K562 (cell line): ENCODE results near the gene ATF6B. TPM values are rescaled to one million over a fixed set of nuclear protein-coding genes. Genes with fewer than 3 reads are reported as not detected.

Experiments
- EGR1 ChIP-seq: fragments of 450-650 bp; conservative IDR thresholded peaks from 2 replicates; pipeline ENCODE4 v1.6.1; 2017; ENCODE audit warnings: mild to moderate bottlenecking
- IFI16 ChIP-seq: fragments of 250-450 bp; sonication (Bioruptor Pico); IDR thresholded peaks from 2 replicates; pipeline ENCODE4 v2.1.2; 2022; ENCODE audit warnings: mild to moderate bottlenecking, inconsistent platforms
- NFYB ChIP-seq: IDR thresholded peaks from 2 replicates; pipeline ENCODE4 v1.6.1; 2011; ENCODE audit warnings: mild to moderate bottlenecking, moderate library complexity; ENCODE audit not compliant: insufficient read length; ENCODE audit errors: extremely low read depth
- PBX2 ChIP-seq, 2 experiments: IDR thresholded peaks in 1 of 2; conservative IDR thresholded peaks in 1 of 2; 2 replicates each; pipeline ENCODE4 v1.6.1; 2016; ENCODE audit warnings: low read depth in 2 of 2, mild to moderate bottlenecking in 1 of 2, missing compliant biosample characterization in 1 of 2, missing genetic modification characterization in 1 of 2, moderate library complexity in 1 of 2
- PCBP2 ChIP-seq: fragments of 200-400 bp; formaldehyde crosslinking; IDR thresholded peaks from 2 replicates; pipeline ENCODE4 v1.6.1; 2018; ENCODE audit warnings: low read length, low read depth, mild to moderate bottlenecking, moderate library complexity; ENCODE audit not compliant: poor library complexity, severe bottlenecking
- RUNX1 ChIP-seq: sonication (generic); IDR thresholded peaks from 2 replicates; pipeline ENCODE4 v1.6.1; 2016; ENCODE audit warnings: antibody characterized with exemption, low read depth
- YBX1 ChIP-seq: fragments of 450-650 bp; IDR thresholded peaks from 2 replicates; pipeline ENCODE4 v1.7.1; 2016; ENCODE audit warnings: mild to moderate bottlenecking
- ZBTB40 ChIP-seq, 2 experiments: fragments of 450-650 bp in 1 of 2; sonication (generic) in 1 of 2; formaldehyde crosslinking in 1 of 2; IDR thresholded peaks; 2 replicates each; pipeline versions ENCODE4 v1.7.1 to v1.9.0; 2016 to 2022; ENCODE audit warnings: inconsistent platforms in 1 of 2, mild to moderate bottlenecking in 1 of 2, missing genetic modification reagents in 1 of 2
- ZNF232 ChIP-seq: sonication (generic); formaldehyde crosslinking; IDR thresholded peaks from 2 replicates; pipeline ENCODE4 v1.8.0; 2022; ENCODE audit warnings: mild to moderate bottlenecking, missing genetic modification reagents
- ZNF445 ChIP-seq: fragments of 250-450 bp; sonication (Bioruptor Pico); IDR thresholded peaks from 2 replicates; pipeline ENCODE4 v1.4.0; 2020; ENCODE audit warnings: low read depth, mild to moderate bottlenecking, moderate library complexity
- polyA plus RNA-seq, 8 experiments: library from polyadenylated mRNA; depleted of rRNA in 4 of 8; stranded (reverse) in 5 of 8; unstranded in 3 of 8; fragments of >200 nt; fragmentation: Nextera tagmentation in 2 of 8; fragmentation: Illumina TruSeq in 1 of 8; extraction: Ambion mirVana in 2 of 8; extraction: Trizol in 1 of 8; gene quantifications; 2 replicates each; pipeline versions ENCODE4 v1.2.1 to v1.2.3, GENCODE V29; 2011 to 2014; ENCODE audit warnings: inconsistent platforms in 1 of 8, missing spikeins in 1 of 8
- total RNA-seq, 7 experiments: library from RNA; depleted of rRNA in 6 of 7; stranded (reverse); fragments of >200 nt in 6 of 7; fragmentation: Illumina TruSeq in 2 of 7; extraction: Trizol in 2 of 7; gene quantifications; 2 replicates each; pipeline versions ENCODE4 v1.2.1 to v1.2.3, GENCODE V29; 2011 to 2021; ENCODE audit warnings: low replicate concordance in 1 of 7
- TF ChIP-seq, protein P1 (sequence below), 2 experiments: fragments of 450-650 bp; IDR thresholded peaks; 2 replicates each; pipeline ENCODE4 v1.6.1; 2016

The ATF6B gene
- total and polyA plus RNA-seq, 9 of the 15 experiments (the other 6 are each of a cell fraction or from before 2014, with no cell fraction given): 20.7 to 131 (median 31.7) TPM

DNA sequence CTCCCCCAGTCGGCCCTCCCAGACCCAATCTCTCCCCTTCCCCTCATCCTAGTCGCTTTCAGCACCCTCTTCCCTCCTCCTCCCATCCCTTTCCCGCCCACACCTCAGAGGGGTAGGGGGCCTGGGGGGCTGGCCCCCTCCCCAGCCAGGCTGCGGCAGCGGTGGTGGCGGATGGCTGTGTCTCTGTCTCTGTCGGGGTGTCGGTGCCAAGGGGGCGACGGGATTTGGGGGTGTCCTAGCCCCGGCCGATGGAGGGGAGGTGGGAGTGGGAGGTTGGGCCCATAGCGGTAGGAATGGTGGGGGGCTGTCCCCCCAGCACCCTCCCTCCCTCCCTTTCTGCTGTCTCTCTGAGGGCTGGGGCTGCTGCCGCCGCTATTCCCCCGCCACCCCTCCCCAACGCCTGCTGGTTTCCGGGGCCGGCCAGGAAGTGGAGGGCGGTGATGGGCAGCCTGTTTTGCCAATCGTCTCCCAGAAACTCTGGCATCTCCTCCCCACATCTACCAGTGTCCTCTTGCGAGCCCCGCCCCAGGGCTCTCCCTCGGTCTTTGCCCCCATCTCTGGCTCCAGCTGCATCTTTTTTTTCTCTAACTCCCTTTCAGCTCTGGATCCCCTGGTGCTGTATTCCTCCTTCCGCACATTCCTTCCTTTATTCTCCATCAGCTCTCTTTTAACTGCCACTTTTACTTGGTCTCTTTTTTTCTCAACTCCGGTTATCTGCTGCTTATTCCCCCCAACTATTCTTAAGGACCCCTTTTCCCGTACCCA, 47.8 kb upstream of the ATF6B start, which contains the start of gene AGPAT1 (continued):
- peak; percentile 96 for TF ChIP-seq PBX2 (CRISPR knock-in tag; IDR thresholded peaks at IDR 0.05; ENCODE audit: low read depth)
- no peak for TF ChIP-seq PBX2 (tag; conservative IDR thresholded peaks at IDR 0.05; ENCODE audit: low read depth)
- TF ChIP-seq EGR1: peak; percentile 37; the same call in 1 of the 2 replicates
- TF ChIP-seq, protein P1, sequence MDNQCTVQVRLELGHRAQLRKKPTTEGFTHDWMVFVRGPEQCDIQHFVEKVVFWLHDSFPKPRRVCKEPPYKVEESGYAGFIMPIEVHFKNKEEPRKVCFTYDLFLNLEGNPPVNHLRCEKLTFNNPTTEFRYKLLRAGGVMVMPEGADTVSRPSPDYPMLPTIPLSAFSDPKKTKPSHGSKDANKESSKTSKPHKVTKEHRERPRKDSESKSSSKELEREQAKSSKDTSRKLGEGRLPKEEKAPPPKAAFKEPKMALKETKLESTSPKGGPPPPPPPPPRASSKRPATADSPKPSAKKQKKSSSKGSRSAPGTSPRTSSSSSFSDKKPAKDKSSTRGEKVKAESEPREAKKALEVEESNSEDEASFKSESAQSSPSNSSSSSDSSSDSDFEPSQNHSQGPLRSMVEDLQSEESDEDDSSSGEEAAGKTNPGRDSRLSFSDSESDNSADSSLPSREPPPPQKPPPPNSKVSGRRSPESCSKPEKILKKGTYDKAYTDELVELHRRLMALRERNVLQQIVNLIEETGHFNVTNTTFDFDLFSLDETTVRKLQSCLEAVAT (IDR thresholded peaks at IDR 0.05): peak in 1 of 2 experiments; percentile 87; a peak in 1 of 4 replicates
- peak; percentile 96 for TF ChIP-seq ZBTB40 (IDR thresholded peaks at IDR 0.05)
- TF ChIP-seq ZBTB40 (CRISPR knock-in tag; IDR thresholded peaks at IDR 0.05): no peak
- no peak for TF ChIP-seq ZNF445 (CRISPR knock-in tag)
- TF ChIP-seq RUNX1: no peak
- peak; percentile 60; the same call in 1 of the 2 replicates for TF ChIP-seq YBX1
- no peak for TF ChIP-seq ZNF232 (CRISPR knock-in tag)
- peak; percentile 36 for TF ChIP-seq PCBP2
- TF ChIP-seq NFYB: peak; percentile 48
- TF ChIP-seq IFI16 (CRISPR knock-in tag): 0 out of 2 replicates have a peak, but pooled peaks have one; percentile 16
